GM21515 (cell line): ENCODE results near the gene MSI2.
A peak's percentile ranks its signal among the peaks of the same experiment; 100 is the strongest.

Experiments used
- ATAC-seq: cut with Tn5 transposase; IDR thresholded peaks from one replicate; pipeline ENCODE4 v1.9.1; 2021; ENCODE audit not compliant: unreplicated experiment

MSI2 gene

DNA sequence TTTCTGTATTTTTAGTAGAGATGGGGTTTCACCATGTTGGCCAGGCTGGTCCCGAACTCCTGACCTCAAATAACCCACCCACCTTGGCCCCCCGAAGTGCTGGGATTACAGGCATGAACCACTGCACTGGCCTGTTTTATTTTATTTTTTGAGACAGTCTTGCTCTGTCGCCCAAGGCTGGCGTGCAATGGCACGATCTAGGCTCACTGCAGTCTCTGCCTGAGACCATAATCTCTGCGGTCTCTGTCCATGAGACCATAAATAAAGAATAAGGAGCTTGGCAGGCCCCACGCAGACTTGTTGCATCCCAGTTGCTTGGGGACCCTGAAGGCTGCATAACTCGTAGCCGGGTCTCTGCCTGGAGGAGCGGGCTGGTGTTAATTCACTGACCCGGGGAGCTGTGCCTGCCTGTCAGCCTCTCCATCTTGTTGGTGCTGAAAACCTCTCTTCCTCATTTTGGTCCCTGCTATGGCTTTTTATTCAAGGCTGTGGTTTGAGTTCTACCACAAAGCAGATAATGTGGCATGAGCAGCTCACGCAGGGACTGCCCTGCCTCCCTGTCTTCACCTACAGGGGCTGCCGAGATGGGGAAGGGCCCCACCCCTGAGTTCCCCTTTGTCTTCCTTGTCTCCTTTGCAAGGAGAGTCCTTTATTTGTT lies 82.1 kb downstream of the MSI2 start:
- ATAC-seq = peak; percentile 54

DNA sequence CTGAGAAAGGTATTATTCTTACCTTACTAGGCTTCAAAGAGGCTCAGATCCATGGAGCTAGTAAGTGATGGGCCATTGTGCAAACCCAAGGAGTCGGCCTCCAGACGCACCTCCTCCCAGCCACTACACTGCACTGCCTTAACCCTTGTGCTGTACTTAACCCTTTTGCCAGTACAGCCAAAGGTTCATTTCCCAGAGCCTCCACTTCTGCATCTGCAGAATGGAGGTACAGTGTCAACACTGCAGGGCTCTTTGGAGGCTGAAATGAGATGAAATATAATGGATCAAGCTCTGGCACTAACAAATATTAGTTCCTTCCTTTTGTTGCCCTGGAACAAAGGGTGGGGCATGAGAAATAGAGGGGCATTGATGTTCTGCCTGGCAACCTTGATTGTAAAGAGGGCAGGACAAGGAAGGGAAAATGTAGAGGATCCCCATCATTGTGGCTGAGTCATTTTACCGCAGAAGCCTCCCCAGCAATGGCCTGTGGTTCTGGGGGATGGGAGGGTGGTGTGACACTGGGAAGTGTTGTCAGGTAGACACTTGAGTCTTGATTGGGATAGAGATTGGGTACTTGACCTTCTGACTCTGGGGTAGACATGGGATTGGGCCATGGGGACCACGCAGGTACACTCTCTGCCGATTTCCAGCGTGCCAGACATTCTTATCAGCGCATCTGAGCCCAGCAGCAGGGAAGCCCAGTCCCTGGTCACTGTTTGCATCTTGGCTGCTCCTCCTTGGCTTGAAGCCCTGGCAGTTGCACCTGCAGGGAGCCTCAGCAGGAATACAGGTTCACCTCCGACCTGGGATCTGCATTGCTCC lies 84.0 kb downstream of the MSI2 start:
- ATAC-seq = no peak

DNA sequence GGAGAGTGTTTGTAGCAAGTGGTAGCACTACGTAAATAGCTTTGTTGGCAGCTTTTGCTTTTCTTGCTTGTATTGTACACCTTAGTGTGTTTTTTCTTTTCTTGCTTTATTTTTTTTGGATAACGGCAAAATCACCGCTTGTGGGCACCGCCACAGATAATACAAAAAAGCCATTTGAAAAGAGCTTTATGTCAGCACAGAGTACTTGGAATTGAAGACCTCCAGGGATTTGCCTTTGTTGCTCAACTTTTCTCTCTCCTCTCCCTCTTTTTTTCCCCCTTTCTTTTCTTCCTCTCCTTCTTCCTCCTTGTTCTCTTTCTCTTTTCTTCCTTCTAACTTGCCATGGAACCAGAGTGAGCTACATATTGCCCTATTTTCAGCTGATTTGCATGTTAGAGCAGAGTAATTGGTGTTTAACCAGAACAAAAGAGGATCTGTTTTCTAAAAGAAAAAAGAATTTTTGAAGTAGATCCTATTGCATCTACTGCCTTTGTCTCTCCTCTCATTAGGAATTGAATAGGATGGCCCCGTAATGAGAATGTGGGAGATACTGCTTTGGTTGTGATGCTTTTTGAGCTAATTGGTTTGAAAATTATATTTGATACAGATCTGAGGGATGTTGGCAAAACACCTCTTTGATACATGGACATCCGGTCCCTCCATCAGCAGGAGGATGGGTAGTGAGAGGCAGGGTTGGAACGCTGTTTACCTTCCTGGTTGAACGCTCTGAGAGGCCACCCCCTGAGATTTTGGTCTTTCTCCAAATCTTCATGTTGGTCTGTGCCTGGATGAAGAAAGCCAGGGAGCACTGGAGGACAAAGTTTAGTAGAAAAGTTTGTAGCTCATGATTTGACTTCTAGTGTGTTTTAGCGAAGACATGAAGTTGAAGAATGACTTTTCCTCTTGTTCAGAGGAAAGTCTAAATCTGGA lies 85.6 kb downstream of the MSI2 start:
- ATAC-seq = no peak

DNA sequence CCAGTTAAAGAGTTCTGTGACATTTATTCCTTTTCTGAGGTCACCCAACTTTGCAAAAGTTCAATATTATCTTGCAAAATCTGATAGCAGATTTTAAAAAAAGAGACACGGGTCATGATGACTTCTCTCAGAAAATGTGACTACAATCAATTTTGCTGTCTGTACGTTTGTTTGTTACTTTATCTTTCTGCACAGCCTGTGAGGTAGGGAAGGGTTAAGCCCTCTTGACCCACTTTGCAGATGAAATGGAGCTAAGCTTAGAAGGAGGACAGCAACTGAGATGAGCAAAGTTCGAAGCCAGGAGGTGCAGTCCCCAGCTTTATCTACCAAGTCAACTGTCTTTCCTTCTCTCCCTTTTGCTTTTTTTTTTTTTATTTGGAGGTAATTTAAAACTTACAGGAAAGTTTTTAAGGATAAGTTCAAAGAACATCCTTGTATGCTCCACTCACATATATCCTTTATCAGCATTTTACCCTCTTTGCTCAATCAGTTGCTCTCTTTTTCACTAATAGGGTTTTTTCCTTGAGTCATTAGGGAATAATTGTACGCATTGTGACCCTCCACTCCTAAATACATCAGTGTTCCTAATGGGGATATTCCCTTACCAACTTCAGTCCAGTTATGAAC lies 86.8 kb downstream of the MSI2 start:
- no peak for ATAC-seq

DNA sequence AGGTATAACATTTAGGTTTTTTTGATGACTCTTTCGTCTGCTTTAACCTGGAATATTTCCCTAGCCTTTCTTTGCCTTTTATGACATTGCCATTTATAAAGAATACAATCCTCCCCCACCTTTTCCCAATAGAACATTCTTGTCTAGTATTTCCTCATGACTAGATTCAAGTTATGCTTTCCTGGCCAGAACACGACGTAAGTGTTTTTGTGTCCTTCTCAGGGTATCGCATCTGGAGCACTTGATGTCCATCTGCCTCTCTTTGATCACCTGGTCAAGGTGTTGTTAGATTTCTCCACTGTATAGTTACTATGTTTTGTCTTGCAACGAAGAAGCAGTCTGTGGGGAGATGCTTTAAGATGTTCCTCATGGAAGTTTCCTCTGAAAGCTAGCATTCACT lies 87.4 kb downstream of the MSI2 start:
- no peak for ATAC-seq

DNA sequence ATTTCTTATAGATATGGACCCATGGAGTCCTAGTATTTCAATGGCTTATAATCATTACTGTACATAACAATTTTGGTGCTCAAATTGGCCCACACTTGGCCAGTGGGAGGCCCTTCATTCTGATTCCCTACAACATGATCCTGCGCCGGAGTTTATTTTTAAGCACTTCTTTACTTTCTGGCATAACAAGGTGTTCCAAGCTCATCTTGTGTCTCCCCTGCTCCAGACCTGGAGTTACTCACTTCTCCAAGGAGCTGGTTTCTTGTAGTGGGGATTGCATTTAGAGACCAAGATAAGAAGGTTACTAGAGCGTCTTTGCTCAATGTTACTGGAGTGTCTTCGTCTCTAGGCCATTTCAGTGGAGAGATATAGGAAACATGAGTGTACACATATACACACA lies 87.9 kb downstream of the MSI2 start:
- ATAC-seq = no peak

DNA sequence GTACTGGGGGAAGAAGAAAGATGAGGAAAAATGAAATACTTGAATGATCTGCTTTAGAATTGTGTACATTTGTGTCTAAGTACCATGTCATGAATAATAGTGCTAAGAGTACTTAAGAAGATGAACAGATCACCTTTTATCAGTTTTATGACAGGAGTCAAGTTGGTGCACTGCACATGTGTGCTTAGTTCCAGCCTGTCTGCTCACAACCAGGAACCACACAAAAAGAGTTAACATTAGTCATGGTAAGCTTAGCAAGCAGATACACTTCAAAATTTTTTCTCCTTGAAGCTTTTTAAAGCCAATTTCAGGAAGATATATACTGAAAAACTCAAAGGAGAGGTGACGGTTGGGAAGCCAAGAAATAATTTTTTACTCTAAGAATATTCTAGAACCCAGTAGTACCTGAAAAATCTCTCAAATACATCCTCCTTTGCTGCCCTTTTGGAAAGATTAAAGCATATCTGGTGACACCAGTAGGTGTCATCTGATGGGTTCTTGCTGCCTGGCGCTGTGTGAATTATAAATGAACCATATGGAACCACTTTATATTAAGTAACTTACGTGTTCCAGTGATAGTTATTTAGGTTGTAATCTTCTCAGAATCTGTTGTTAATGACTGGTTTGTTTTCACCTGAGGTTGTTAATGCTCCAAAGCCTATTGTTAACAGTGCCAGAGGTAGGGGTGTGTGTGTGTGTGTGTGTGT lies 93.4 kb downstream of the MSI2 start:
- ATAC-seq = no peak

DNA sequence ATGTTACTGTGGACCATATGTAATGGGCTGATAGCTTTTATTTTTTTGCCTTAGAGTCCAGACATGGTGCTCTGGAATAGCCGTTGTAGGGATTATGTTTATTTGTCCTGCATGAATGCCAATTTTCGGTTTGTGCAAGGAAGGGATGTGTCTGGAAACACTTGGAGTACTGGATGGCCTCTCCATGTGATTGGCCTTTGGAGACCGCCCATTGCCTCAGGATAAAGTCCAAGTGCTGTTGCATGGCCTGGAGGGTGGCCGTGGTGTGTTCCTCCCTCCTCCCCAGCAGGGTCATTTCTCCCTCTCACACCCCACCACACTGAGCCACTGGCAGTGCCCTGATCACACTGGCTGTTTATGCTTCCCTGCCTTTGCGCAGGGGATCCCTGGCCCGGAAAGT lies 93.9 kb downstream of the MSI2 start:
- ATAC-seq = no peak

DNA sequence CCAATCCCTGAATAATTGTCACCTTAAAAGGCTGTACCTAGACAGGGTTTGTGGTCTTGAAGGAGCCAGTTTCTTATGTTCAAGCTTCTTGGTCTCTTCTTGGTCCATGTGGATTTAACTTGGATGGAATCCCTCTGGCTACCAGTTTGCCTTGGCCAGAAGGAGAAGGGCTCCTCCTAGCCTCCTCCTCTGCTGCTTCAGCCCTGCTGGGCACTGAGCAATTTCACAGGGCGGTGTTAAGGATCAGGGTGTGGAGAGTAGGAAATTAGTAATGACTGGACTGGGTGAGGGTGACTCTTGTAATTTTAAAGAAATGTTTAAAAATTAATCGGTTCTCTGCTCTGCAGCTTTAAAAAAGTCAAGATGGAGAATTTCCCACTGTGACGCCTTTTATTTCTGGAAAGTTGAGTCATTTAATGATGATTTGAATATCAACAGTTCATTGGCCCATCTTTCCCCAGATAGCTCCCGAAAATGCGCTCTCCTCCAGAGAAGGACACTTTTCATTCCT lies 96.4 kb downstream of the MSI2 start:
- ATAC-seq = no peak

DNA sequence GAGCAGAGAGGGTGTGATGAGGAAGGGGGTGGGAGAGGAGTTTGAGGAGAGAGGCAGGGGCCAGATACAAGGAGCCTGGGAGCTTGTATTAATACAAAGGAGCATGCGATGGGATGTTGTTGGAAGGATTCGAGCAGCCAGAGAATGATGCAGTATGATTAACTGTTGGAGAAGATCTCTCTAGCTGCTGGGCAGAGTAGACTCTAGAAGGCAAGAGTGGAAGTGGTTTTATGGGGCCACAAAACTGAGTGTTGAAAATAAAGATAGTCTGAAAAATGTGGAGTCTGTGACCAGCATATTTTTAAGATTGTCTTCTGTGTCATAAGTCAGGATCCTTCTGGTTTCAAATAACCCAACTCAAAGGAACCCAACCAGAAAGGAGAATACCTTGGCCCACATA lies 98.3 kb downstream of the MSI2 start:
- ATAC-seq = no peak

DNA sequence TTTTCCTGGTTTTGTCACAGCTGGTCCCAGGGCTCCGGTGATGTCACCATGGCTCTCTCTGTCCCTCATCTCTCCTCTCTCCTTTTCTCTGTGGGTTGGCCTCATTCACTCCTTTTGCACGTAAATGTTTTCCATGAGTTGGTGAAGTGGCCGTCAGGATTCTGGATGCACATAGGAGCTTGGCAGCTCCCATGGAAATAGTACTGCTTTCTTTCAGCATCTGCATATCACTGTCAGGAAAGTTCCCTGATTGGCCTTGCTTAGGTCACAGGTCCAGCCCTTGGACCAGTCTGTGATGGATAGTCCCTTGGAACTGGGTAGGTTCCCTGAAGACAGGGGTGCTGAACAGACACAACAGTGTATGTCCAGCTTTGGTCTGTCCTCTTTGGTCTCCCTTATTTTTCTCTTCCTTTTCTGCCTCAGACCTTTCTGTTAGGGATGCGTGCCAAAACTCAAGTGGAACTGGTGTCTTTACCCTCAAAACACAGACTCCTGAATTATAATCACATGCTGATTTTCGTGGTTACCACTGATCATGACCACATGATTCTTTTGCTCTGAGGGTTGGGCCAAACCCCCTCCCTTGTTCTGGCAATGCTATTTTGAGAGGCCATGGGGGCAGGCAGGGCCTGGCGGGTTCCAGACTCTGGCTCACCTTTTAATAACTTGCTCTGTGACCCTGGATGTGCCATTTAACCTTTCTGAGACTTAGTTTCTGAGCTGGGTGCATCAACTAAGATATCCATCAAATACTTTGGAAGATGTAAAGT lies 99.0 kb downstream of the MSI2 start:
- no peak for ATAC-seq

DNA sequence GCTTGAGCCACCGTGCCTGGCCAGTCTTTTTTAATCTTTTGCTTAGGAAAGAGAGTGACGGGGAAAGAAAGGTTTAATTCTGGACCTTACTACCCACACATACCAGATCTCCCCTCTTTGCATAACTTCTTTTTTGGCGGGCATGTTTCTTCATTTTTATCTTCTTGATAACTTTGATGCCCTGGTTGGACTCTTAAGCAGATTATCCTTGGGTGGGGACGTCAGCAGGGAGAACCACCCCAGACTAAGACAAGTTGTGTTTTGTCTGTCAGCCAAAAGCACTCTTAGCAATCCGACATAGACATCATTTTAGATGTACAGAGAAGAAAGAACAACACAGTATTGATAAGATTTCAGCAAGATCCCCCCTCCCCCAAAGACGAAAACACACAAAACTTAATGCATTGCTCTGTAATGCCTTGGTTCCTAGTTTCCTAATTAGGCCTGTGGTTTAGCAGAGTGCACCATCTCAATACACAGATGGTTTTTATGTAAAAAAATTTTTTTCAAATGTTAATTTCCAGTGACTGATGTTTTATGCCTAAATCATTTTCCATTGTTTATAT lies 99.9 kb downstream of the MSI2 start:
- ATAC-seq = peak; percentile 32

DNA sequence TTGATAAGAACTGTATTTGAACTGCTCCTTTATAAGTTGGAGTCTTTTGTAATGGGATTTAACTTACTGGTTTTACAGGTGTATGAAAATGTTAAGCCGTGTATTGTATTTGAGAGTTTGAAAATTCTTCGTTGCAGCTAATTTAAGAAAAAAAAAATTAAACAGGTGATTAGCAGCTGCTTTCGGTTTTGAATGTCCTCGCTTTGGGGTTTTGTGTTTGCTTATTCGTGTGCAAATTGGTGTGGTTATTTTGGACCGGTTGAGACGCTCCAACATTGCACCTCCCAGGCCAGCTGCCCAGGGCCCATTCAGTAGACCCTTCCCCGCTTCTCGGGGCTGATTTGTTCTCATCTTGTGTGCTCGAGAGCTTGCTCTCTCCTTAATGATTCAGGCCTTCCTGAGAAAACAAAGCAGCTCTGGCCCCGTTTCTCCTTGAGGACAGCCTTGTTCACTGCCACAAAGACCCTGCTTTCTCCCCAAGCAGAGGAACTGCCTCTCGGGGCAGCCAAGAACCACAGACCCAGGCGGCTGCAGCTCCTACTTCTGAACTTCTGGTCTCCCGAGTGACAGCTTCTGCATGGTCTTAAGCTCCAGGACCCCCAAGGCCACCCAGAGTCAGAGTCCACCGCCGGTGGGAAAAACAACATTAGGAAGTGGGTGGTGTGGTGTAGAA lies 100.5 kb downstream of the MSI2 start:
- ATAC-seq = peak; percentile 60

DNA sequence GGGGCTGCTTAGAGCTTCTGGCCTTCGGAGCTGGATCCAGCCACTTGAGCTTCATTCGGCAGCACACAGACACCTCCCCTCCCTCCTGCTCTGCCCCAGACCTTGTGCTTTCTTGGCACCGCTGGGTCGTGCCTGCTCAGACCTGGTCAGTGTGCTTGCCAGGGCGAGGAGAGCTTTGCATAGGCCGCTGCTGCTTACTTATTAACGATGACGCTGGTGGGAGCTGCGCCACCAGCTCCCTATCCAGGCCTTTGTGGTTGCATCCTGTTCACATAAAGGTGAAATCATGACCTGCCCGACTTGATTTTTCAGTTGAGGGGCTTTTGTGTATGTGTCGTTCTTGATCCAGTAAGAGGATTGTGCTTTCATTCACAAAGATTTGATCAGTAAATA lies 101.1 kb downstream of the MSI2 start:
- ATAC-seq = peak; percentile 42

DNA sequence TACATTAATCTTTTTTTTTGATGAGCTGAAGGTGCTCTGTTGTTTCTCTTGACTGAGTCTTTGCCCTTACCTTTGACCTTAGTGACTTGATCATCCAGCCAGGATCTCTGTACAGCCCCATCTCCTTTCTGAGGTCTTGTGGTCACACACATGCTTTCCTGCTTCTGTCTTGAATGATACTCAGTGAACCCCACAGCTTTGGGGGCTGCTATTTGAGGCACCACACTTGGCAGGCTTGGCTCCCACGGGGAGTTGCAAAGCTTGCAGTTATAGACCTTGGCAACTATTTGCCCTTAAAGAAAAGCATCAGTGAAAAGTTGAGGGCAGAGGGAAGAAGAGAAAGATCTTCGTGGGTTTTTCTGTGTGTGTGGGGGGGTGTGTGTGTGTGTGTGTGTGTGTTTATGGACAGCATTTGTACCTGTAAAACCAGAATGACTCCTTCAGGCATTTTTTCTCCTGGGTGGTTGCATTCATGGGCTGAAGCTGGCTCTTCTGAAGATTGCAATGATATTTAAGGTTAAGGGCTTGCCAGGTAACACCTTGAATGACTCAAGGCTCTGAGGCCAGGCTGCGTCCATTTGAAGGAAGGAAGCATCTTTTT lies 101.6 kb downstream of the MSI2 start:
- peak; percentile 49 for ATAC-seq

DNA sequence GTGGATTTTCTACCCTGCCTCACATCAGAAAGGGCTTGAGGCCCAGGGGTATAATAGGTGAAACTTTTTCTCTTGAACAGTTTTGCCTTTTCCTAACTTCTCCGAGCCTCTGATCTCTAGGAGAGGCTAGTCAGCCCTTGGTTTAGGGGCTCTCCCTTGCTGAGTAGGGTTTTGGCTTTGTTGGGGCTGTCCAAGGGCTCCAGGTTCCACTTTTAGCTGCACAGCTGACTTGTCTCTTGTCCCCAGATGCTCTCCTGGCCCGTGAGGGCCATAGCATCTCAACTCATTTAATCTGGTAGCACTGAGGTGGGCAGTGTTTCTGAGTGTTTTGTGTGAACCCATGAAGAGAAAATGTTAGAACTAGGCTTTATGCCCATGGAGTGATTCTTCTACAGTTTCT lies 103.9 kb downstream of the MSI2 start:
- no peak for ATAC-seq

DNA sequence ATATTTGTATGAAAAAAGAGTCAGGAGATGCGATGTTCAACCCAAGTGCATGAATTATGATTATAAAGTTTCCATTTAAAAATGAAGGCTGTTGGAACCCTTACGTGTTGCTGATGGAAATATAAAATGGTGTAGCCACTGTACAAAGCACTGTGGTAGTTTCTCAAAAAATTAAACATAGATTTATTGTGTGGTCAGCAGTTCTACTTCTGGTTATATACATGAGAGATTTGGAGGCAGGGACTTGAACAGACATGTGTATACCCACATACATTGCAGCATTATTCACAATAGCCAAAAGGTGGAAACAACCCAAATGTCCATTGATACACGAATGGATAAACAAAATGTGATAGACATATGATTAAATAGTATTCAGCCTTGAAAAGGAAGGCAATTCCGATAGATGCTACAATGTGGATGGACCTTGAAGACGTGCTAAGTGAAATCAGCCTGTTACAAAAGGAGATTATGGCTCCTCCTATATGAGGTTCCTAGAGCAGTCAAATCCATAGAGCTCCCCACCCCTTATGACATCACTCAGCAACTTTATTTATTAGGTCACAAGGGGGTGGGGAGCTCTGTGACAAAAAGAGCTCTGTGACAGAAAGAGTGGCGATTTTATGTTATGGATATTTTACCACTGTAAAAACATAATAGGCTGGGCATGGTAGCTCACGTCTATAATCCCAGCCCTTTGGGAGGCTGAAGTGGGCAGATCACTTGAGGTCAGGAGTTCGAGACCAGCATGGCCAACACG lies 106.7 kb downstream of the MSI2 start:
- ATAC-seq = no peak

DNA sequence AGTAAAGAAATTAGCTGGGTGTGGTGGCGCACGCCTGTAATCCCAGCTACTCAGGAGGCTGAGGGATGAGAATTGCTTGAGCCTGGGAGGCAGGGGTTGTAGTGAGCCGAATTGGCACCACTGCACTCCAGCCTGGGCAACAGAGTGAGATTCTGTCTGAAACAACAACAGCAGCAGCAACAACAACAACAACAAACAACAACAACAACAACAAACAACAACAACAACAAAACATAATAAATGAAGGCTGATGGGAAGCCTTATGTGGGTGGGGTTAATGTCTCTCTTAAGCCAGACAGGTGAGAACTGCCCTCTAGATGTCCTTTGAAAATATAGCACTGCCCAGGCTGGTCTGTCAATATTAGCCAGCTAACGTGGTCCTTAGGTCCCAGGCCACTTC lies 107.3 kb downstream of the MSI2 start:
- ATAC-seq = no peak
